Right lobe of liver (tissue), 4 donors: Measurements from ENCODE around the gene CAPN12.

Source experiments
- POLR2A ChIP-seq: fragments of 450-650 bp; IDR thresholded peaks from one replicate; pipeline ENCODE4 v1.6.1; 2017; ENCODE audit warnings: antibody characterized with exemption, mild to moderate bottlenecking
- TF ChIP-seq, protein P1 (sequence below), 4 donors: fragments of 200-600 bp in 3 of 4; fragments of 450-650 bp in 1 of 4; IDR thresholded peaks; one replicate each; pipeline versions ENCODE4 v1.5.1 to v1.8.0; 2016 to 2022; ENCODE audit warnings: antibody characterized with exemption in 4 of 4, mild to moderate bottlenecking in 2 of 4
- donor health status: DM: no; HTN: no; CAD: no.
- donor health status: DM: no; HTN: no; CAD: no.
- donor health status: DM: no; HTN: yes; CAD: no.

DNA sequence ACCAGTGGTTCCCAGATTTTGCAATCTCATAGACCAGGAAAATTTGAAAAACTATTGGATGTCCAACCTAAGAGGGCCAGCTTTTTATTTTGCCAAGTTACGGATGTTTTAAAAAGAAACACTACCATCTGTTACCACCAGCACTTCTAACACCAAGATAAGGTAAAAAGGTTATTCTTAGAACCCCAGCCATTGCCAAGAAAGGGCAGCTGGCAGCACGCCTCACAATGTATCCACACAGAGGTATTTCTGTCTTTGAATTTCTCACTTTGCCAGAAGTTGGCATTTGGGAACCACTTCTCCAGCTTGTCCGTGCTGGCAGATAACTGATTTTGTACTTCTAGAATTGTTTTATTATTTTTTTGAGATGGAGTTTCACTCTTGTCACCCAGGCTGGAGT is 28.7 kb downstream of the CAPN12 start:
- TF ChIP-seq, protein P1, sequence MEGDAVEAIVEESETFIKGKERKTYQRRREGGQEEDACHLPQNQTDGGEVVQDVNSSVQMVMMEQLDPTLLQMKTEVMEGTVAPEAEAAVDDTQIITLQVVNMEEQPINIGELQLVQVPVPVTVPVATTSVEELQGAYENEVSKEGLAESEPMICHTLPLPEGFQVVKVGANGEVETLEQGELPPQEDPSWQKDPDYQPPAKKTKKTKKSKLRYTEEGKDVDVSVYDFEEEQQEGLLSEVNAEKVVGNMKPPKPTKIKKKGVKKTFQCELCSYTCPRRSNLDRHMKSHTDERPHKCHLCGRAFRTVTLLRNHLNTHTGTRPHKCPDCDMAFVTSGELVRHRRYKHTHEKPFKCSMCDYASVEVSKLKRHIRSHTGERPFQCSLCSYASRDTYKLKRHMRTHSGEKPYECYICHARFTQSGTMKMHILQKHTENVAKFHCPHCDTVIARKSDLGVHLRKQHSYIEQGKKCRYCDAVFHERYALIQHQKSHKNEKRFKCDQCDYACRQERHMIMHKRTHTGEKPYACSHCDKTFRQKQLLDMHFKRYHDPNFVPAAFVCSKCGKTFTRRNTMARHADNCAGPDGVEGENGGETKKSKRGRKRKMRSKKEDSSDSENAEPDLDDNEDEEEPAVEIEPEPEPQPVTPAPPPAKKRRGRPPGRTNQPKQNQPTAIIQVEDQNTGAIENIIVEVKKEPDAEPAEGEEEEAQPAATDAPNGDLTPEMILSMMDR (IDR thresholded peaks at IDR 0.05), result no peak
- no peak for TF ChIP-seq POLR2A
